IMR-90 (cell line): Measurements from ENCODE around the gene ZNF292. TPM values are rescaled to one million over a fixed set of nuclear protein-coding genes. Genes with fewer than 3 reads are reported as not detected.

Experiments
- ATAC-seq: fragments of 200-7000 bp; cut with Tn5 transposase; 2 replicates; pipeline ENCODE4 v1.9.1; 2020; ENCODE audit warnings: low read depth, mild to moderate bottlenecking, moderate library complexity
- BruUV-seq: library from RNA; stranded (reverse); fragments of 400-500 nt; replicated peaks from 2 replicates; lab custom pipeline; 2021; lab: Mats Ljungman, UMichigan
- CTCF ChIA-PET: fragments of 300-600 bp; formaldehyde crosslinking; extraction: SDS; loops from one replicate; lab custom pipeline; 2021; ENCODE audit warnings: antibody characterized with exemption; lab: Yijun Ruan, JAX
- POLR2A ChIA-PET: fragments of 300-600 bp; sonication (Branson Sonifier 250); formaldehyde crosslinking; loops from one replicate; lab custom pipeline; 2022; ENCODE audit warnings: antibody characterized with exemption; ENCODE audit not compliant: unreplicated experiment; lab: Charles Lee
- DNase-seq: peaks from one replicate; pipeline ENCODE4 v3.0.0; 2013
- H2AFZ ChIP-seq: replicated peaks from 2 replicates; pipeline ENCODE3; 2013; ENCODE audit warnings: low read length, mild to moderate bottlenecking; ENCODE audit not compliant: poor library complexity
- H2AK5ac ChIP-seq: 2 replicates; pipeline ENCODE4 v1.6.1; 2013; ENCODE audit warnings: low read depth, low read length, inconsistent platforms
- H2AK9ac ChIP-seq: replicated peaks from 2 replicates; pipeline ENCODE3; 2013; ENCODE audit warnings: mild to moderate bottlenecking, low read depth, low read length, moderate library complexity; ENCODE audit not compliant: poor library complexity
- H2BK120ac ChIP-seq: 2 replicates; pipeline ENCODE4 v1.6.1; 2013; ENCODE audit warnings: low read depth, low read length, inconsistent platforms
- H2BK15ac ChIP-seq: 3 replicates; pipeline ENCODE4 v1.6.1; 2013; ENCODE audit warnings: low read depth, low read length, inconsistent platforms
- H2BK20ac ChIP-seq: 2 replicates; pipeline ENCODE4 v1.6.1; 2013; ENCODE audit warnings: low read depth, mild to moderate bottlenecking, inconsistent platforms, low read length, moderate library complexity
- H2BK5ac ChIP-seq: 2 replicates; pipeline ENCODE4 v1.6.1; 2013; ENCODE audit warnings: mild to moderate bottlenecking, low read depth, low read length, inconsistent platforms; ENCODE audit not compliant: poor library complexity, severe bottlenecking
- H3K14ac ChIP-seq: replicated peaks from 2 replicates; pipeline ENCODE4 v1.6.1; 2013; ENCODE audit warnings: low read depth, low read length, inconsistent platforms
- H3K18ac ChIP-seq: 2 replicates; pipeline ENCODE4 v1.6.1; 2013; ENCODE audit warnings: low read depth, low read length, control low read depth
- H3K23ac ChIP-seq: 2 replicates; pipeline ENCODE4 v1.6.1; 2013; ENCODE audit warnings: low read depth, low read length, inconsistent platforms
- H3K27ac ChIP-seq: 2 replicates; pipeline ENCODE4 v1.5.1; 2013; ENCODE audit warnings: mild to moderate bottlenecking, control low read depth, low read length; ENCODE audit not compliant: insufficient read depth
- H3K27me3 ChIP-seq: 2 replicates; pipeline ENCODE4 v1.6.1; 2013; ENCODE audit warnings: low read length; ENCODE audit not compliant: control insufficient read depth, insufficient read depth
- H3K36me3 ChIP-seq: 2 replicates; pipeline ENCODE4 v1.6.1; 2013; ENCODE audit warnings: low read length, mixed read lengths; ENCODE audit not compliant: control insufficient read depth, insufficient read depth
- H3K4ac ChIP-seq: 2 replicates; pipeline ENCODE4 v1.6.1; 2013; ENCODE audit warnings: low read depth, low read length, inconsistent platforms
- H3K4me1 ChIP-seq: 2 replicates; pipeline ENCODE4 v1.6.1; 2013; ENCODE audit warnings: low read length, mixed read lengths; ENCODE audit not compliant: control insufficient read depth, insufficient read depth
- H3K4me2 ChIP-seq: 2 replicates; pipeline ENCODE4 v1.6.1; 2013; ENCODE audit warnings: low read depth, mild to moderate bottlenecking, control low read depth, low read length, moderate library complexity
- H3K4me3 ChIP-seq: 2 replicates; pipeline ENCODE4 v1.5.1; 2013; ENCODE audit warnings: low read depth, mild to moderate bottlenecking, control low read depth, low read length, moderate library complexity; ENCODE audit not compliant: insufficient read depth
- H3K56ac ChIP-seq: 2 replicates; pipeline ENCODE4 v1.6.1; 2013; ENCODE audit warnings: low read length, inconsistent platforms; ENCODE audit not compliant: insufficient read depth; ENCODE audit errors: extremely low read depth
- H3K79me1 ChIP-seq, 2 experiments: 2 replicates each; pipeline ENCODE4 v1.6.1; 2013; ENCODE audit warnings: low read length in 2 of 2, inconsistent platforms in 1 of 2, low read depth in 1 of 2
- H3K9ac ChIP-seq: 2 replicates; pipeline ENCODE4 v1.6.1; 2013; ENCODE audit warnings: low read depth, low read length, control low read depth
- H3K9me1 ChIP-seq: 2 replicates; pipeline ENCODE4 v1.6.1; 2013; ENCODE audit warnings: low read length, inconsistent platforms; ENCODE audit not compliant: insufficient read depth
- H3K9me3 ChIP-seq: 2 replicates; pipeline ENCODE4 v1.6.1; 2013; ENCODE audit warnings: low read length; ENCODE audit not compliant: control insufficient read depth, insufficient read depth
- H4K20me1 ChIP-seq: 2 replicates; pipeline ENCODE4 v1.6.1; 2013; ENCODE audit warnings: low read length, inconsistent platforms; ENCODE audit not compliant: insufficient read depth
- H4K5ac ChIP-seq: 2 replicates; pipeline ENCODE4 v1.6.1; 2013; ENCODE audit warnings: mild to moderate bottlenecking, low read depth, low read length, control low read depth
- H4K8ac ChIP-seq, 2 experiments: 2 replicates each; pipeline ENCODE4 v1.6.1; 2013; ENCODE audit warnings: low read depth in 2 of 2, low read length in 2 of 2, control low read depth in 1 of 2, inconsistent platforms in 1 of 2
- H4K91ac ChIP-seq: 2 replicates; pipeline ENCODE4 v1.6.1; 2013; ENCODE audit warnings: low read depth, low read length, inconsistent platforms; ENCODE audit not compliant: insufficient read depth
- CEBPB ChIP-seq: IDR thresholded peaks from 2 replicates; pipeline ENCODE4 v1.6.1; 2012; ENCODE audit warnings: low read depth, low read length, improper control_type of control experiment
- CHD1 ChIP-seq: IDR thresholded peaks from 2 replicates; pipeline ENCODE4 v1.6.1; 2012; ENCODE audit warnings: low read depth, low read length, improper control_type of control experiment
- WGBS, 2 experiments: methylation state at CpG; one replicate each; pipeline versions ENCODE4 v1.1.5 to v1.1.7; 2013; ENCODE audit warnings: missing lambda C conversion rate in 2 of 2; ENCODE audit not compliant: insufficient read length in 1 of 2; ENCODE audit errors: extremely low coverage in 2 of 2; 5-methylcytosine and 5-hydroxymethylcytosine counted together
- dilution Hi-C: fragments of 300-500 bp; cut with HindIII; formaldehyde crosslinking; loops from one replicate; pipeline ENCODE4 v1.14.3; 2018; ENCODE audit warnings: low sequenced_read_pairs; ENCODE audit not compliant: unreplicated experiment
- in situ Hi-C: fragments of 300-500 bp; cut with MboI; formaldehyde crosslinking; loops from 3 replicates; pipeline ENCODE4 v1.14.3; 2019; ENCODE audit warnings: low sequenced_read_pairs, inconsistent platforms, mixed read lengths
- intact Hi-C: fragments of 100-400 bp; cut with micrococcal nuclease; formaldehyde crosslinking; loops from 2 replicates; pipeline ENCODE4 v1.10.0; 2022
- polyA plus RNA-seq, 3 experiments: library from polyadenylated mRNA; depleted of rRNA; stranded (reverse); fragments of >200 nt; gene quantifications; 2 replicates each; pipeline ENCODE4 v1.2.3, GENCODE V29; 2012; ENCODE audit warnings: low replicate concordance in 1 of 3
- total RNA-seq: library from RNA; depleted of rRNA; stranded (reverse); fragments of >200 nt; gene quantifications from 2 replicates; pipeline ENCODE4 v1.2.3, GENCODE V29; 2012

The ZNF292 gene
- total and polyA plus RNA-seq, 2 of the 4 experiments (the other 2 are of a cell fraction), result 5.5 to 28.3 TPM

GRCh38 chr6:87259791-87260190, 104.4 kb downstream of the ZNF292 start:
- Histone ChIP-seq H3K56ac (no peak overlapping the region), H3K4me3 (no peak overlapping the region), H4K8ac (no peak overlapping the region), H3K18ac (no peak overlapping the region), H3K27me3 (no peaks in the 10 kb centered on the region), H2BK20ac (no peak overlapping the region), H2BK15ac (no peak overlapping the region), H3K36me3 (peaks cover 19% of the 10 kb centered on the region), H3K4me2 (no peak overlapping the region), H3K23ac (no peak overlapping the region), H3K14ac (no peak overlapping the region), H2AK5ac (no peak overlapping the region), H3K9me1 (no peaks in the 10 kb centered on the region), H2BK120ac (no peak overlapping the region), H3K27ac (no peak overlapping the region), H2AK9ac (no peak overlapping the region), H3K79me1 (peaks cover 21 to 34% of the 10 kb centered on the region in 2 experiments), H3K4me1 (no peaks in the 10 kb centered on the region), H3K9ac (no peak overlapping the region), H3K9me3 (no peaks in the 10 kb centered on the region; the same call in 1 of the 2 replicates), H2BK5ac (no peak overlapping the region), H4K5ac (no peak overlapping the region), H2AFZ (no peak overlapping the region), H4K20me1 (no peaks in the 10 kb centered on the region; the same call in 1 of the 2 replicates), H4K91ac (no peak overlapping the region), H3K4ac (no peak overlapping the region)
- no peak for DNase-seq
- TF ChIP-seq CEBPB (no peak), CHD1 (no peak)
- CTCF ChIA-PET, result no interaction called here
- no TSS peak for BruUV-seq
- intact Hi-C loops, result no loop called here
- in situ Hi-C loops, result no loop called here
- no peak for ATAC-seq
- WGBS, 2 experiments, result no CpG with 5 or more reads among the region's 7 CpGs
- dilution Hi-C loops, result no loop called here
- POLR2A ChIA-PET, result no interaction called here
